ENCODE data around the gene DDX49. TPM values are rescaled to one million over a fixed set of nuclear protein-coding genes. Genes with fewer than 3 reads are reported as not detected.

Gene DDX49
- total RNA-seq, 1 donor from 2014 or later: 68.3 TPM

DNA sequence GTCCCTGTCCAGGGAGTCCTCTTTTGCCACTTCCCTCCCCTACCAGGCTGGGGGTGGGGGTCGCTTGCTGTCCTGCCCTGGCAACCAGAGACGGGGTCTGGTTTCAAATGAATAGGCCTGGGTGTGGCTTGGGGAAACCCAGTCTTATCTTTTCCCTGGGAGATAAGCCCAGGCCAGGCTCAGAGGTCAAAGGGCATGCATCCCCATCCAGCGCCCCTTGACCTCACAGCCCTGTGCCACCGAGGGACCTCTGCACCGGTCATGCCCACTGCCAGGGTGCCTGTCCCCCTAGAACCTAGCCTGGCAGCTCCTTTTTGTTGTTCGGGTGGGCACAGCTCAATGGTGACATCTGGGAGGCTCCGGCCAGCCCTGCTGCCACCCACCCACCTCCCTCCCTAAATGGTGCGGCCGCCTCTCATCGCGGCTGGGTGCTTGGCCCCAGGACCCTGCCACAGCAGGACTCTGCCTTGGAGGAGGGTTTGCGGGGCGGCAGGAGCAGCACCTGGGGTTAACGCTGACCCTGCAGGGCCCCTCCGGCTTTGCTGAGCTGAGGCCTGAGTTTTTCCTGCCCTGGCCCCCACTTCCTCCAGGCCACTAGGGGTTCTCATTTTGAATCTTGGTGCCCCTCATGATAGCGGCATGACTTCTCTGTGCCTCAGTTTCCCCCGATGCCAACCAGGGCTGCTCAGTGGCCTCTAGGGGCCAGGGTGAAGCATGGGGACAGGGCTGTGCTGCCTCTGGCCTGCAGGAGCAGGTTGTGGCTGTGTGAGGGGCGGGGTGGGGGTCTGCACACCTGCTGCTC is 20.7 kb upstream of the DDX49 start:
- Histone ChIP-seq H3K27me3 (ENCODE audit: insufficient read depth, low read length) (peaks cover 7% of the 10 kb centered on the region), H3K79me2 (ENCODE audit: insufficient read depth, low read length) (no peaks in the 10 kb centered on the region), H4K20me1 (ENCODE audit: insufficient read depth, low read length) (peaks cover 48% of the 10 kb centered on the region), H3K4me3 (ENCODE audit: insufficient read depth, low read depth, low read length) (no peak overlapping the region), H3K36me3 (ENCODE audit: insufficient read depth, low read length) (no peaks in the 10 kb centered on the region), H3K9me3 (ENCODE audit: insufficient read depth, low read depth, low read length) (no peaks in the 10 kb centered on the region), H3K27ac (ENCODE audit: low read depth, low read length) (no peak overlapping the region), H3K9ac (ENCODE audit: low read length) (no peak overlapping the region), H3K4me2 (ENCODE audit: low read length) (no peak overlapping the region), H3K4me1 (ENCODE audit: insufficient read depth, low read length) (peaks cover 9% of the 10 kb centered on the region), H2AFZ (ENCODE audit: low read depth, low read length) (no peak overlapping the region)
- DNase-seq (ENCODE audit: low read depth) (no peak), FAIRE-seq (no peak)
- Mint-ChIP-seq H3K4me3 (ENCODE audit: unreplicated experiment) (no peak overlapping the region), H3K27me3 (ENCODE audit: low read depth, unreplicated experiment) (no peaks in the 10 kb centered on the region), H3K36me3 (ENCODE audit: low read depth, unreplicated experiment) (peaks cover 10% of the 10 kb centered on the region), H3K4me1 (ENCODE audit: low read depth, unreplicated experiment) (peaks cover 2% of the 10 kb centered on the region), H3K9me3 (ENCODE audit: unreplicated experiment) (no peaks in the 10 kb centered on the region), H3K27ac (ENCODE audit: unreplicated experiment) (no peak overlapping the region)
- TF ChIP-seq, protein P1, sequence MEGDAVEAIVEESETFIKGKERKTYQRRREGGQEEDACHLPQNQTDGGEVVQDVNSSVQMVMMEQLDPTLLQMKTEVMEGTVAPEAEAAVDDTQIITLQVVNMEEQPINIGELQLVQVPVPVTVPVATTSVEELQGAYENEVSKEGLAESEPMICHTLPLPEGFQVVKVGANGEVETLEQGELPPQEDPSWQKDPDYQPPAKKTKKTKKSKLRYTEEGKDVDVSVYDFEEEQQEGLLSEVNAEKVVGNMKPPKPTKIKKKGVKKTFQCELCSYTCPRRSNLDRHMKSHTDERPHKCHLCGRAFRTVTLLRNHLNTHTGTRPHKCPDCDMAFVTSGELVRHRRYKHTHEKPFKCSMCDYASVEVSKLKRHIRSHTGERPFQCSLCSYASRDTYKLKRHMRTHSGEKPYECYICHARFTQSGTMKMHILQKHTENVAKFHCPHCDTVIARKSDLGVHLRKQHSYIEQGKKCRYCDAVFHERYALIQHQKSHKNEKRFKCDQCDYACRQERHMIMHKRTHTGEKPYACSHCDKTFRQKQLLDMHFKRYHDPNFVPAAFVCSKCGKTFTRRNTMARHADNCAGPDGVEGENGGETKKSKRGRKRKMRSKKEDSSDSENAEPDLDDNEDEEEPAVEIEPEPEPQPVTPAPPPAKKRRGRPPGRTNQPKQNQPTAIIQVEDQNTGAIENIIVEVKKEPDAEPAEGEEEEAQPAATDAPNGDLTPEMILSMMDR (IDR thresholded peaks at IDR 0.05; ENCODE audit: insufficient read depth, low read depth, low read length): no peak
- TF ChIP-seq EZH2 (IDR thresholded peaks at IDR 0.05; ENCODE audit: insufficient read depth, low read length): no peak

DNA sequence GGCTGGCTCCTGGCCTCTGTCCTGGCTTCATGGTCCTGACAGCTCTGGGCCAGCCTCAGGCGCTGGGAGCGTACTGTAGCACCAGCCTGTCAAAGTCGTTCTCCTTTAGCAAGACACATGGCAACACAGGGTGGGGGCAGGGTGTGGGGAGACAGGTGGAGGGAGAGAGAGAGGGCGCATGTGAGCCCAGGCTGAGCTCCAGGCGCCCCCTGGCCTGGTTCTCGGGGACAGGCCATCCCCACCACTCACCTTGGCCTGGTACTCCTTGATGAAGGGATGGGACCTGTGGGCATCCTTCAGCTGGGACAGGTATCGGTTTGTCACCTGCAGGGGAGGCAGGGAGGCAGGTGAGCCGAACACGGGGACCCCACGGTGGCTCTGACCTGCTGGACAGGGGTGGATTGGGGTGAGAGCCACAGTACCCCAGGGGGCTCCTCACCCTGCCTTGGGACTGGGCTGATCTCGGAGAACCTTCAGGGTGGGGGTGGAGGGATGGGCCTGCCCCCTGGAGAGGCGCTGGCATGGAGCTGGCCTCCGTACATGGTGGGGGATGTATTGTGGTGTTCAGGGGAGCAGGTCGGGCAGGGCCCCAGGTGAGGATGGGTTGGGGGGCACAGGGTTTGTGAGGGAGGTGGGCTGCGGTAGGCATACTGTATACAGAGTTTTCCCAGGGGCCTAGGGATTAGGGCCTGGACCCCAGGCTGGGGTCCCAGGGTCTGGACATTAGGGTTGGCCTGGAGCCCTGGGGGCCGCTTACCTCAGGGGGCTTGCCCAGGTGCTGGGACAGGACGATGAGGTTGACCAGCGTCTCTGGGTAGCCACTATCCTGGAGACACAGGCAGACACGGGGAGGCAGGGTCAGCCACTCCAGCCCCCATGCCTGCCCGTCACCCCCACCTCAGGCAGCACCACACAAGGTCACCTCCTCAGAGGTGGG is 19.6 kb upstream of the DDX49 start:
- no peak overlapping the region for H3K4me3 Mint-ChIP-seq (ENCODE audit: unreplicated experiment)
- no peak overlapping the region for H2AFZ ChIP-seq (ENCODE audit: low read depth, low read length)
- H3K9me3 ChIP-seq (ENCODE audit: insufficient read depth, low read depth, low read length): no peaks in the 10 kb centered on the region
- no peaks in the 10 kb centered on the region for H3K79me2 ChIP-seq (ENCODE audit: insufficient read depth, low read length)
- H4K20me1 ChIP-seq (ENCODE audit: insufficient read depth, low read length): peaks cover 52% of the 10 kb centered on the region
- H3K4me1 Mint-ChIP-seq (ENCODE audit: low read depth, unreplicated experiment): peaks cover 2% of the 10 kb centered on the region
- H3K4me1 ChIP-seq (ENCODE audit: insufficient read depth, low read length): peaks cover 2% of the 10 kb centered on the region
- no peak for TF ChIP-seq EZH2 (IDR thresholded peaks at IDR 0.05; ENCODE audit: insufficient read depth, low read length)
- TF ChIP-seq, protein P1 (IDR thresholded peaks at IDR 0.05; ENCODE audit: insufficient read depth, low read depth, low read length): no peak
- H3K27ac ChIP-seq (ENCODE audit: low read depth, low read length): no peak overlapping the region
- H3K9ac ChIP-seq (ENCODE audit: low read length): no peak overlapping the region
- H3K27me3 ChIP-seq (ENCODE audit: insufficient read depth, low read length): peaks cover under 1% of the 10 kb centered on the region
- no peak for DNase-seq (ENCODE audit: low read depth)
- H3K4me3 ChIP-seq (ENCODE audit: insufficient read depth, low read depth, low read length): no peak overlapping the region
- no peak overlapping the region for H3K27ac Mint-ChIP-seq (ENCODE audit: unreplicated experiment)
- no peaks in the 10 kb centered on the region for H3K27me3 Mint-ChIP-seq (ENCODE audit: low read depth, unreplicated experiment)
- no peak for FAIRE-seq
- no peaks in the 10 kb centered on the region for H3K36me3 ChIP-seq (ENCODE audit: insufficient read depth, low read length)
- peaks cover 10% of the 10 kb centered on the region for H3K36me3 Mint-ChIP-seq (ENCODE audit: low read depth, unreplicated experiment)
- H3K9me3 Mint-ChIP-seq (ENCODE audit: unreplicated experiment): no peaks in the 10 kb centered on the region
- no peak overlapping the region for H3K4me2 ChIP-seq (ENCODE audit: low read length)
